ENCODE measurements around the gene DGCR2. TPM values are rescaled to one million over a fixed set of nuclear protein-coding genes. Genes with fewer than 3 reads are reported as not detected.

Gene DGCR2
- polyA plus RNA-seq, 1 donor from 2014 or later: 67.1 TPM

DNA sequence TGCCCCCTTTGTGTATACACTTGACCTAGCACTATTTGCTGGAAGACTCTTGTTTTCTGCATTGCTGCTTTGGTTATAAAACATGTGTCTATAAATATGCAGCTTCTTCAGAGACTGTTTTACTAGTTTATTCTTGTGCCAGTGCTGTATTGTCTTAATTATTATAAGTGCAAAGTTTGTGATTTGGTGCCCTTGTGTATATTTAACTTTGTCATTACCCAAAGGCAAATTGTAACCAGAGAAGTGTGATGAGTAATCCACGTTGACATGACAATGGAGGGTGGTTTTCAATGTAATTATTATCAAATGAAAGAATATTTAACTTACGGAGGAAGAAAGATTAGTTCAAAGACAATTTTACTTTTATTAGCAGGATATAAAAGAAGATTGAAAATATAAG is 111.1 kb downstream of the DGCR2 start:
- H3K9me2 ChIP-seq (ENCODE audit: insufficient read depth, low read length): no peaks in the 10 kb centered on the region
- no peaks in the 10 kb centered on the region for H4K20me1 ChIP-seq (ENCODE audit: insufficient read depth)
- no peak overlapping the region for H3K27ac ChIP-seq (ENCODE audit: low read length)
- H3K9ac ChIP-seq (ENCODE audit: low read length): no peak overlapping the region
- H2AFZ ChIP-seq (ENCODE audit: low read depth, low read length): no peak overlapping the region
- H3K36me3 ChIP-seq (ENCODE audit: insufficient read depth, low read length): no peaks in the 10 kb centered on the region
- TF ChIP-seq EP300 (conservative IDR thresholded peaks at IDR 0.05; ENCODE audit: poor library complexity, severe bottlenecking) (no peak), RAD21 (conservative IDR thresholded peaks at IDR 0.05) (no peak), EZH2 (IDR thresholded peaks at IDR 0.05; ENCODE audit: borderline replicate concordance, insufficient read depth, low read length, poor library complexity, severe bottlenecking) (no peak)
- no peak overlapping the region for H3K4me3 ChIP-seq (ENCODE audit: low read length)
- no peak overlapping the region for H3K4me2 ChIP-seq (ENCODE audit: low read length)
- H3K9me3 ChIP-seq (ENCODE audit: low read length): no peaks in the 10 kb centered on the region
- H3F3A ChIP-seq (ENCODE audit: insufficient read depth, low read length, poor library complexity, severe bottlenecking): no peaks in the 10 kb centered on the region
- H3K79me2 ChIP-seq (replicated peaks; ENCODE audit: insufficient read depth, low read length): no peaks in the 10 kb centered on the region
- H3K27me3 ChIP-seq (ENCODE audit: insufficient read depth, low read depth, low read length): no peaks in the 10 kb centered on the region

- no peaks in the 10 kb centered on the region for H3K9me3 ChIP-seq (ENCODE audit: low read length)
These were observed 116.3 kb downstream of the DGCR2 start for GRCh38 chr22:19005905-19006304.

GRCh38 chr22:19004471-19004870 is 117.7 kb downstream of the DGCR2 start:
- Histone ChIP-seq H3K9me3 (ENCODE audit: low read length) (no peaks in the 10 kb centered on the region), H3K9ac (ENCODE audit: low read length) (no peak overlapping the region), H3K27ac (ENCODE audit: low read length) (no peak overlapping the region), H3K4me2 (ENCODE audit: low read length) (no peak overlapping the region), H3K27me3 (ENCODE audit: insufficient read depth, low read depth, low read length) (no peaks in the 10 kb centered on the region), H3K36me3 (ENCODE audit: insufficient read depth, low read length) (no peaks in the 10 kb centered on the region), H3F3A (ENCODE audit: insufficient read depth, low read length, poor library complexity, severe bottlenecking) (no peaks in the 10 kb centered on the region), H3K4me3 (ENCODE audit: low read length) (no peak overlapping the region), H3K9me2 (ENCODE audit: insufficient read depth, low read length) (no peaks in the 10 kb centered on the region), H2AFZ (ENCODE audit: low read depth, low read length) (no peak overlapping the region), H4K20me1 (ENCODE audit: insufficient read depth) (no peaks in the 10 kb centered on the region), H3K79me2 (replicated peaks; ENCODE audit: insufficient read depth, low read length) (no peaks in the 10 kb centered on the region)
- TF ChIP-seq REST (IDR thresholded peaks at IDR 0.05; ENCODE audit: borderline replicate concordance) (no peak), EP300 (conservative IDR thresholded peaks at IDR 0.05; ENCODE audit: poor library complexity, severe bottlenecking) (no peak), RAD21 (conservative IDR thresholded peaks at IDR 0.05) (no peak), EZH2 (IDR thresholded peaks at IDR 0.05; ENCODE audit: borderline replicate concordance, insufficient read depth, low read length, poor library complexity, severe bottlenecking) (no peak), POLR2AphosphoS5 (IDR thresholded peaks at IDR 0.05) (no peak), MXI1 (conservative IDR thresholded peaks at IDR 0.05; ENCODE audit: poor library complexity, severe bottlenecking) (no peak), TAF1 (IDR thresholded peaks at IDR 0.05; ENCODE audit: low read depth) (no peak), SMC3 (conservative IDR thresholded peaks at IDR 0.05; ENCODE audit: poor library complexity) (no peak)

More at GRCh38 chr22:19005905-19006304, 116.3 kb downstream of the DGCR2 start:
- H3K27me3 ChIP-seq (ENCODE audit: insufficient read depth, low read depth, low read length): no peaks in the 10 kb centered on the region
- no peaks in the 10 kb centered on the region for H3K79me2 ChIP-seq (replicated peaks; ENCODE audit: insufficient read depth, low read length)
- no peak overlapping the region for H2AFZ ChIP-seq (ENCODE audit: low read depth, low read length)
- no peaks in the 10 kb centered on the region for H3K9me2 ChIP-seq (ENCODE audit: insufficient read depth, low read length)
- no peak overlapping the region for H3K4me3 ChIP-seq (ENCODE audit: low read length)
- H3K27ac ChIP-seq (ENCODE audit: low read length): no peak overlapping the region
- H3K36me3 ChIP-seq (ENCODE audit: insufficient read depth, low read length): no peaks in the 10 kb centered on the region
- no peaks in the 10 kb centered on the region for H3F3A ChIP-seq (ENCODE audit: insufficient read depth, low read length, poor library complexity, severe bottlenecking)
- H3K4me2 ChIP-seq (ENCODE audit: low read length): no peak overlapping the region
- TF ChIP-seq MXI1 (conservative IDR thresholded peaks at IDR 0.05; ENCODE audit: poor library complexity, severe bottlenecking) (no peak), CTCF (IDR thresholded peaks at IDR 0.05; ENCODE audit: poor library complexity, severe bottlenecking) (no peak), TAF1 (IDR thresholded peaks at IDR 0.05; ENCODE audit: low read depth) (no peak), SMC3 (conservative IDR thresholded peaks at IDR 0.05; ENCODE audit: poor library complexity) (no peak)
- H4K20me1 ChIP-seq (ENCODE audit: insufficient read depth): no peaks in the 10 kb centered on the region
- no peak overlapping the region for H3K9ac ChIP-seq (ENCODE audit: low read length)
